Limb (tissue), 2 donors: Measurements from ENCODE around the gene MYO1H.

Experiments
- DNase-seq, 2 donors: peaks; one replicate each; pipeline ENCODE4 v3.0.0-alpha.2; 2016; ENCODE audit errors: extremely low spot score in 2 of 2

Gene MYO1H

DNA sequence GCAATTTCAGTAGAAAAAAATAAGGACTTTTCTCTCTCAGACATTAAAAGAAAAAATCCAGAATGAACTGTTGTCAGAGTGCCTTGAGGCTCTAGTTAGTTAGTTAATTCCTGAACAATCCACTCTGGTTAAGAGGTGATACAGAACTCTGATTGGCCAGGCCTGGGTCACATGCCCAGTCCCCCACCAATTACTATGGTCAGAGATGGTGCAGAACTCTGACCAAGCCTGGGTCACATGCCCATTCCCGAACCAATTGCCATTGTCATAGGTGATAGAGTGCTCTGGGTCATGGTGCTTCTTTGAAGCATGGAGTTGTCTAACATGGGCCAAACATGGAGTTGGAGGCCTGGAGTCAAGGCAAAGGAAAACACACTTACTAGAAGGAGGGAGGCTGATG is 11.1 kb upstream of the MYO1H start:
- DNase-seq: no peak

DNA sequence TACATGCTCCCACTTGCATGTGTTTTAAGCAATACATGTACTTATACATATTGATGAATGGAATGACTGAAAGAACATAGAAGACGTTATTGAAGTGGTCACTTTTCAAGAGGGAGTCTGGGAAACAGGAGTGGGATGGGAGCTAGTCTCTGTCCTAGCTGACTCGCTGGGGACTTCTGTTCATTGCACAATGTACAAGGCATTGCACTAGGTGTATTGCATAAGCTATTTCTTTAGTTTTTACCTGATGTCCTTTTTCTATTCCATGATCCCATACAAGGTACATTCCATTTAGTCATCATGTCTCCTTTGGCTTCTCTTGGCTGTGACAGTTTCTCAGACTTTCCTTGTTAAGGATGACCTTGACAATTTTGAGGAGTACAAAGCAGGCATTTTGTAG is 4.0 kb upstream of the MYO1H start:
- no peak for DNase-seq

GRCh38 chr12:109345428-109345827 is 2.3 kb upstream of the MYO1H start:
- DNase-seq: no peak

DNA sequence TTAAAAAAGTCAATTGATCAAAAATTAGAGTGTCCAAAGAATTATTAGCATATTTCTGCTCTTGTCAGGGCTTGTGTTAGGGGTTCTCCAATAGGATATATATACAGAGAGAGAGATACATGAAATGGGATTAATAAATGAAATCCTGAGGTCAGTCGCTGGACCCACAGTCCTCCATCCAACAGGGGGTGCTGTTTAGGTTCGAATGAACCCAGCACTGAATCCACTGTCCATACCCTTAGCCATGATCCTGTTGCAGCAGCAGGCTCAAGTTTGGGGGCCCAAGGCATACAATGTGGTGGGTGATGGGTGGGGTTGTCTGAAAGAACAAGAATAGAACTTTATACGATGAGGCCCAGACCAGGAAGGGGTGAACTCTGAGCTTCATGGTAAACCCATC is 780 bp upstream of the MYO1H start:
- no peak for DNase-seq

- DNase-seq: no peak
Measured at GRCh38 chr12:109352184-109352583, 4.5 kb downstream of the MYO1H start.

DNA sequence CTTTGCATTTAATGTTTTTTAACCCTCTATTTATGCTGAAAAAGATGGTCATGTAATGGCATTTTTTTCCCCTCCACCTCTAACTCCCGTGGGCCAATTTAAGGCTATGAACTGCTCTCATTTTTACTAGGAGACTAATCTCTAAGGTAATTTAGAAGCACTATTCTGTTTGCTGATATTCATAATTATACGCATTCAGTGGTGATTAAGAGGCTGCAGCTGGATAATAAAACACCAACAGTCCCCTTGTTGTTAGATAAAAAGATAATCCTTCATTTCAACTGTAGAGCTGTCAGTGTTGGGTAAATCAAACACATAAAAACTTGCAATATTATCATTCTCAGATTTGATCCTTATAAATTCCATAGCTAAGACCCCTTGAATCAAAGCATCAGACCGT is 8.9 kb downstream of the MYO1H start:
- no peak for DNase-seq

- DNase-seq: no peak
Measured at GRCh38 chr12:109357032-109357431, 9.3 kb downstream of the MYO1H start.

DNA sequence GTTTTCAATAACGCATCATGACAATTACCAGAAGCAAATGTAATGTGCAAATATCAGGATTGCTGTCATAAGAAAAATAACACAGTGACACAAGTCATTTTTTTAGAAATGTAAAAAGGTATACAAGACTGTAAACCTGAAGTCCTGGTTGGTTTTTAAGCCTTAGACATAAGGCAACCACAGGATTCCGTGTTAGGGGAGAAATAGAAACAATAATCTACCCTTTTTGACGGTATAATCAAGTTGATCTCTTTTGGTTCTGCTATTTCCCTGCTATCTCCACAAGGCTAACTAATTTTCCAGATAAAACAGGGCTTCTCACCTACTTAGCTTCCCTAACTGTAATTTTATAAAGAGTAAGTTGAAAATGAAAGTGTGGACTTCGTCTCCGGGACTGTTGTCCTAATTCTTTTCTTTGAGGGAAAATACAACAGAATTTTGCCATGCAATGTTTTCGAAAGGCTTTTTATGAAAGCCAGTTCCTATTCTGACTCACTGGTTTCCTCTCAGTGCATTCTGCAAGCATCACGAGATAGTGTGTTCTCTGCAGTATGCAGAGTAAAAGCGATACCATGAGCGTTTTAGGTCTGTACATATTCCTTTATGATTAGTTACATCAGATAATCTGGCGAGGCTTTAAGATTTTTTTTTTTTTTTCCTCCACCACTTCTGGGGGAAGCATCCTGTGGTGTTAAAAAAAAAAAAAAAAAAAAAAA is 10.6 kb downstream of the MYO1H start:
- no peak for DNase-seq

- no peak for DNase-seq
Measured at GRCh38 chr12:109359131-109359690, 11.5 kb downstream of the MYO1H start.

DNA sequence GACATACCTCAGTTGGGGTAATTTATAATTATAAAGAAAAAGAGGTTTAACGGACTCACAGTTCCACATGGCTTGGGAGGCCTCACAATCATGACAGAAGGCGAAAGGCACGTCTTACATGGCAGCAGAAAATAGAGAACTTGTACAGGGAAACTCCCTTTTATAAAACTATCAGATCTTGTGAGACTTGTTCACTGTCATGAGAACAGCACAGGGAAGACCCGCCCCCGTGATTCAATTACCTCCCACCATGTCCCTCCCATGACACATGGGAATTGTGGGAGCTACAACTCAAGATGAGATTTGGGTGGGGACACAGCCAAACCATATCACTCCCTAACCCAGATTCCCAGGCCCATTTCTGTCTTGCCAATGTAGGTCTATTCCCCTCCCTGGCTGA is 22.1 kb downstream of the MYO1H start:
- DNase-seq: no peak

DNA sequence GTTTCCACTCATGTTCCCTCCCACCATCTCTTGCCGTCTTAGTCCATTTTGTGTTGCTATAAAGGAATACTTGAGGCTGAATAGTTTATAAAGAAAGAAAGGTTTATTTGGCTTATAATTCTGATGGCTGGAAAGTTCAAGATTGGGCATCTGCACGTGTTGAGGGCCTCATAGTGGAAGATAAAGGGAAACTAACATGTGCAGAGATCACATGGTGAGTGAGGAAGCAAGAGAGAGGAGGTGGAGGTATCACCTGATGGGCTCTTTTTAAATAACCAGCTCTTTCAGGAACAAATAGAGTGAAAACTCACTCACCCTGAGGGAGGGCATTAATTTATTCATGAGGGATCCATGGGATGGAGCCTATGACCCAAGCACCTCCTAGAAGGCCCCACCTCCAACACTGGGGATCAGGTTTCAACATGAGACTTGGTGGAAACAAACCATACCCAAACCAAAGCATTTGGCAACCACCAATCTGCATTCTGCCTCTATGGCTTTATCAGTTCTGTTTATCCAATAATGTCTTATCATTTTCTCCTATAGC is 29.5 kb downstream of the MYO1H start:
- DNase-seq: no peak

DNA sequence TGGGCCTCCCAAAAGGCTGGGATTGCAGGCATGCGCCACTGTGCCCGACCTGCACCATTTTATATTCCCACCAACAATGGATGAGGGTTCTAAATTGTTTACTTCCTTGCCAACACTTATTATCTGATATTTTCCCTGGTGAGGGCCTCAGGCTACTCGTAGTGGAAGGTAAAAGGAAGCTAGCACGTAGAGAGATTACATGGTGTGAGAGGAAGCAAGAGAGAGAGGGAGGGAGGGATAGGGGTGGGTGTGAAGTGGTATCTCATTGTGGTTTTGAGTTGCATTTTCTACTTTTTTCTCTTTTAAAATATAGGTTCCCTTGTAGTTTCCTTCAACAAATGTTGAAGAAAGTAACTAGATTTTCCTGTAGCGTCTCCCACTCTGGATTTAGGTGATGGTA is 30.9 kb downstream of the MYO1H start:
- DNase-seq: no peak

GRCh38 chr12:109382031-109382430 is 34.3 kb downstream of the MYO1H start:
- no peak for DNase-seq

DNA sequence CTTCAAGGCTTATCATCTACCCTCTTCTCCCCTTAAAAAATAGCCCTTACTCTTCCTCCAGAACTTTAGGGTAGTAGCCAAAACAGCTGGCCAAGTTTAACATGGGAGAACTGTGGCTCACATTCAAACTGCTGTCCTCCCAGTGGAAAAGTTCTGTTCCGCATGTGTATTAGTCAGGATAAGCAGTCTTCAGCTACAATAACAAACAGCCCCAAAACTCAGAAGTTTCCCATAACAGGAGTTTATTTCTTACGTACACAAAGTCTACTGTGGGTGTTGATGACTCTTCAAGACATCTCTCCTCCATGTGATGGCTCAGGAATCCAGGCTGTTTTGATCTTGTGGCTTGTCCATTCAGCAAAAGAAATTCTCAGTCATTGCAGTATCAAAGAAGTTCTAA is 35.5 kb downstream of the MYO1H start:
- no peak for DNase-seq

DNA sequence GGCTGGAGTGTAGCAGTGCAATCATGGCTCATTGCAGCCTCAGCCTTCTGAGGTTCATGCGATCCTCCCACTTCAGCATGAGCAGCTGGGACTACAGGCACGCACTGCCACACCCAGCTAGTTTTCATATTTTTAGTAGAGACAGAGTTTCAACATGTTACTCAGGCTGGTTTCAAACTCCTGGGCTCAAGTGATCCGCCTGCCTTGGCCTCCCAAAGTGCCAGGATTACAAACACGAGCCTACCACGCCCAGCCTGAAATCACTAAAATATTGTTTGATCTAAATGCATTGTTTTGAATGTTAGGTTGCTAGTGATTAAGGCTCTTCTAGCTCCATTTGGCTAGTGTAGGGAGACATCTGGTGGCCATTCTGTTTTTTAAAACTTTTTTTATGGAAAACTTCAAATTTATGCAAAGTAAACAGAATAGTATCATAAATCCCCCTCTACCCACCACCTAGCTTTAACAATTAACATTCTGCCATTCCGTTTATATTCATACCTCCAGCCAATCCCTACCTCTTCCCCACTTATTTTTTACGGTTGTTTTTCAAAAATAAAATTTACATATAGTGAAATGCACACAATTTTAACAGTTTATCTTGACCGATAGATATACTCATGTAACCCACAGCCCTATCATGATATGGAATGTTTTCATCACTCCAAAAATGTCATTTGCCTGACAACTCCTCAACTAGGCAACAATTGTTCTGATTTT is 37.8 kb downstream of the MYO1H start:
- peak; percentile 53 to 70 for DNase-seq

GRCh38 chr12:109386059-109386433 is 38.3 kb downstream of the MYO1H start:
- DNase-seq: no peak

DNA sequence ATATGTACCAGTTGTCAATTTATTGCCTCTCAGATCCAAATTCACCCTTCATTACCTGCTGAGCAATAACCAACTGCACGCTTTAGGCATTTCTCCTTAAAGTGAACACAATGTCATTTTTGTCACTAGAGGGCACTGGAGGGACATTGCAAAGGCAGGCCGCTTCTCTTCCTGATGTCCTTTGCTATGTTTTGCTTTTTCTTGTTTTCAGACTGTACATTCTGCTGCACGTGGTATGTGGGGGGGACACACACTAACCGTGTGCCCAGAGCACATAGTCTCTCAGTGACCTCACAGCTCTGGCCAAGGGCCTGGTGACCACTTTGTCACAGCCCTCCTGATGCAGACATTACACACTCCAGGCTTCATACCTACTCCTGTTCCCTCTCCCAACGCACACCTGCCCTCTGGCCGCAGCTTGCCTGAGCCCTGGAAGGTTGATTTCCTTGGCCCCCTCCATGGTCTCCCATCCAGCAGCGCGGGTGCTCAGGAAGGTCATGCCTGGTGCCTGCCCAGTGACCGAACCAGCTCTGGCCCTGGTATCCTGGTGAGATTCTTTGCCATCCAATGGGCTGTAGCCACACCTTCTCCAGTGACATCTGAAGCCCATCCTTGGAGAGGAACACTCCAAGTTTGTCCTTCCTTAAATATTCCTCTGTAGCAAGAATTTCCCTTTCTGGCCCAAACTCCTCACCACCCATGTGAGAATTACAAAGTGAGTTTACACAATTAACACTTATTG is 39.9 kb downstream of the MYO1H start:
- DNase-seq: peak in 1 of 2 donors; percentile 40

DNA sequence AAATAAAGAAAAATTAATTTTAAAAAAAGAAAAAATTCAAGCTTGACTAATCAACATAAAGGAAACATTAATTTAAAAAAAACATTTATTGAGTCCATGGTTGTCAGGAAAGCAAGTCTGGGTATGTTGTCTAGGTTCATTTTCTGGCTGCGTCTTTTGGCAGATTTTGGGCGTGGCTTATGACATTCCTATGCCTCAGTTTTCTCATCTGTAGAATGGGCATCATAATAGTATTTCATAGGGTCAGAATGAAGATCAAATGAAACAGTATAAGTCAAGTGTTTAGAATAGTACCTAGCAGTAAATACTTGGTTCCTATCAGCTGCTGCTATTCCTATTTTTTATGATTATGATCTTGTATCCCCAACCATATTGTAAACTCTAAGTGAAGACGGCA is 40.5 kb downstream of the MYO1H start:
- no peak for DNase-seq

DNA sequence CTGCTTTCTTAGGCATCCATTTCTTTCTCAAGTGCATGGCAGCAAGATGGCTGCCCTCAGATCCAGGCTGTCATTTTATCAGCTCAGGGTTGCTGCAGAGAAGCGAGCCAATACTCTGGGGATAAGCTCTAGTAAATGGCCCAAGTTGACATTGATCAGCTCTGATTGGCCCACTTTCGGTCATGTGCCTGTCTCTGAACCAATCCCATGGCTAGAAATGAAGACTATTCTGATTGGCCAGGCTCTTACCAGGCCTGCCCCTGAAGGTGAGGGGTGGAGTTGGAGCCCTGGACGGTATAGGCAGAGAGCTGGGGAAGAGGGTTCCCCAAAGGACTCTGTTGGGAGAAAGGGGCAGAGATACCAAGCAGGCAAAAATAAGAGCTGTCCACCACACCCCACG is 41.4 kb downstream of the MYO1H start:
- no peak for DNase-seq

DNA sequence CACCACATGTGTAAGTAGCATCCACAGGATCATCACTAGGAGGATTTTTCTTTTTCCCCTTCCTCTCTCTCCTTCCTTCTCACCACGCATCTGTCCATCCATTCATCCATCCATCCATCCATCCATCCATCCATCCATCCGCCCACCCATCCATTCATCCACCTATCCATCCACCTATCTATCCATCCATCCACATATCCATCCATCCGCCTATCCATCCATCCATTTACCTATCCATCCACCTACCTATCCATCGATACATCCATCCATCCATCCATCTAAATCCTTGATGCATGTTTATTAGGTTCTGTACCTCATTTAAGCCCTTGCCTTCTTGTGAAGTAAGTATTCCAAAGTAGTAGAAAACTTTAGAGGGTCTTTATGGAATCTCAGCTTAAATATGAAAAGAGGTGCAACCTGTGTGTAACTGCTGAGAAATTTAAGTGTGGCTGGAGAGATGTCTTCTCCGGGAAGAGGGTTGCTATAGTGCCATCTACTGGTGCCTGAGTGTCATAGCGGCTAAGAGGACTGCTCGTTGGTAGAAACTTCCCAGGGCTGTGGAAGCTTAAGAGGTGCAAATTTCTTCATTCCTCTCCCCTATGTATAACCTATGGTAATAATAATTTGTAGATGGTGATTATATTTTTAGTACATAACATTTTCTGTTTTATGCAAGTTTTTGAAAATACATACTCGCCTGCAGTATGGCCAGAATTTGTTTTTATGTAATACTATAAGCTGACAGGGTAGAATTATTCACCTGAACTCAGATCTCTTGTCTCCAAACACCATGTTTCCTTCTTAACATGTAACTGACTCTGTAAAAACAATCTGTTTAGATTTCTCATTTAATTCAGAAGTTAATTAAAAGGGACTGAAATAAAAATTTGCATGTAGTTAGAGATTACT is 46.0 kb downstream of the MYO1H start:
- DNase-seq: peak; percentile 37 to 75

DNA sequence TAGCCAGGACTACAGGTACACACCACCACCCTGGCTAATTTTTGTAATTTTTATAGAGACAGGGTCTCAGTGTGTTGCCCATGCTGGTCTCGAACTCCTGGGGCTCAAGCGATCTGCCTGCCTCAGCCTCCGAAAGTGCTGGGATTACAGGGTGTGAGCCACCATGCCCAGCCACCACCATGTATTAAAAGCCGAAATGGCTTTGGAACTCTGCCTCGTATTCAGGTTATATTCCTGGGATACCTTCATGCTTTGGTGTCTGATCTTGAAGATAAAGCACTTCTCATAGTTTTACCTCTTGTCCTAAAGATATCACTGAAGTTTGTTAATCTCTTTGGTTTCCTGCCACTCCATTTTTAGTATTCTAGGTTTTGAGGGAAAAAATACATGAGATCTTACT is 47.2 kb downstream of the MYO1H start:
- DNase-seq: no peak
